Fibroblast of skin of left biceps (primary cell): ENCODE data around the gene RBFOX2.
A peak's percentile ranks its signal among the peaks of the same experiment; 100 is the strongest.

Source experiments
- DNase-seq, 2 experiments: peaks; one replicate each; pipeline ENCODE4 v3.0.0-alpha.2; 2013; ENCODE audit warnings: low read depth in 2 of 2

RBFOX2 gene

DNA sequence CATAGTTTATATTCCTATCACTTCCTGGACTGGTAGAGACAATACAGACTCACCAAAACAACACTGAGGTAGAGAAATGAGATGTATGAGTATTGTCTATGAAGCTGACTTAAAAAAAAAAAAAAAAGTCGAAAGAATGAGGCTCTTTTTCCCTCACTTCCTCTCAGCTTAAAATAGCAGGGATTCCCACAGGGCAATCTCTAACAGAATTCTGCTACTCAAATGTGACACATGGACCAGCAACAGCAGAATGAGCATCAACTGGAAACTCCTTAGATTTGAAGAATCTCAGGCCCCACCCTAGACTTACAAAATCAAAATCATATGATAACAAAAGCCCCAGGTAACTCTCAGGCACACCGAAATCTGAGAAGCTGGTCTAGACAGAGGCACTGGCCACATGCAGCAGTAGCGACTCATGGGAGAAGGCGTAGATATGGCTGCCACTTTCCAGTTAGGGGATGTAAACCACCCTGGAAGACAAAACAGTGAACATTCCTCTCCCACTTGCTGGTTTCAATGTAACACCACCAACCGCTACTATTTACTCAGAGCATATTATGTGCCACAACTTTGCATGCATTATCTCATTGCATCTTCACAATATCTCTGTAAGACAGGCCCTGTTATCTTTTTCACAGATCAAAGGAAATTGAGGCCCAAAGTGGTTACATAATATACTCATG lies 128.0 kb downstream of the RBFOX2 start:
- DNase-seq: no peak

DNA sequence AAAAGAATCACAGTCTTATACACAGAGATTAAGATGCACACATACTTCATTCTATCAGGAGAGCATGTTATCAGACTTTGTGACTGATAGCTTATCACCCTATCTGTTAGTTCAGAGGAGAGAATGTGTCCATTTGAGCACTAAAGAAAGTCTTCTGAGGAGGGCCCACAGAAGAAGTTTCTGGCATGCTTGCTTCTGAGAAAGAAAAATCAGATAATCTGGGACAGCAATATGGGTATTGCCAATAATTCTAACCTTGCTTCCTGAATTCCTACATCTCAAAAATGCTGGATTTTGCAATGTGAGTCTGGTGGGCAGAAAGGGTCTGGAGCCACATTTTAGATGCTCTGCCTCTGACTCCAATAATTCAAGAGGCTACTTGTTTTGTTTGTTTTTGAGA lies 128.9 kb downstream of the RBFOX2 start:
- DNase-seq: no peak

DNA sequence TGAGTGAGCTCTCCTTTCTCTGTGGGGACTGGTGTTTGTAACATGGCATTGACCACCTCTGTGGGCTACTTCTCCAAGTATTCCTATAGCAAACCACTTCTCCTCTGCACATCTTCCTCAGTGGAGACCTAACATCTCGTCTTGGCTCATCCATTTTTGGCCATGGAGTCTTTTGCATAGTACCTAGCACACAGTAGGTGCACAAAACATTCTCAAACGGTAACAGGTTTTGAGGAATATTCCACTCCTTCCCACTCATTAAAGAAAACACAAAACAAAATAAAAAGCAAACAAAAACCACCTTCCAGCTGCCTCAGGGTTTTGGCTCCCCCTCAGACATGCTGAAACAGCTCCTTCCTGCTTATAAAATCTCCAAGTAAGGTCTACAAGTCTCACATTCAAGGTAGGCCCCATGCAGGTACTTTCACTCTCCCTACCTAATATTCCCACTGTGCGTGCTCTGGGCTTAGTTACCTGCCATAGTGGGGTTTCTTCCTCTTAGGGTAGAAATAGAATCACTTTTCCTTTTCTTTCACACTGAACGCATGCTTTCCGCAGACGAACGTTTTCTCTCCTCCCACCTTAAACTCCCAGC lies 132.4 kb downstream of the RBFOX2 start:
- DNase-seq: no peak

DNA sequence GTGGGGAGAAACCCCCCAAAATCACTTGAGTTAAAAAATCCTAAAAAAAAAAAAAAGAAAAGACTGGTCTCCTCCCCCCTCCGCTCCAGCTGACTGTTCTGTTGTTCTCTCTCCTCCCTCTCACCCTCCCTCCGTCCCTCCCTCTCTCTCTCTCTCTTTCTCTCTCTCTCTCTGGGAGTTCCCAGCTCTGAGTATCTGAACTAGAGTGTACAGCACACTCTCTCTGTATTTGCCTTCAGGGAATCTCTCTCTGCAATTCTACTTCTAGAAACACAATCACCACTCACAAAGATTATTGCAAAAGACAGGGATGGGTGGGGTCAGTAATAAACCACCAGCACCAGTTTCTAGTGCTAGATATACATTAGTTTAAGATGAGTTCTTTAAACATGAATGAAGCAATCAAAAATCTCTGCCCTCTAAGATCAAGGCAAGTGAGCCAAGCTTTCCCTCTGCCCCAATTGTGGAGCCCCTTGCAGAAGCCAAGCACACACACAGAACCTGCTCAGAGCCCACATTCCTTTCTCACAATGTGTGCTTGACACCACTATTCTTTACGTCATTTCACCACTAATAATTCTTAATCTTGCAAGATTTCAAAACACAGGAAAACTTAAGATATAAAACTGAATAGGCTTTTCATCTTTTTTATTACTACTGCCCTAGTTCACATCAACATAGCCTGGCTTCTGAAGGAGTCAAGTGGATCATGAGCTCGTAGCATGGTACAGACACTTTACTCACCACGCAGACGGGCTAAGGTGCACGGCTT lies 133.5 kb downstream of the RBFOX2 start:
- peak in 1 of 2 experiments; percentile 64 for DNase-seq

DNA sequence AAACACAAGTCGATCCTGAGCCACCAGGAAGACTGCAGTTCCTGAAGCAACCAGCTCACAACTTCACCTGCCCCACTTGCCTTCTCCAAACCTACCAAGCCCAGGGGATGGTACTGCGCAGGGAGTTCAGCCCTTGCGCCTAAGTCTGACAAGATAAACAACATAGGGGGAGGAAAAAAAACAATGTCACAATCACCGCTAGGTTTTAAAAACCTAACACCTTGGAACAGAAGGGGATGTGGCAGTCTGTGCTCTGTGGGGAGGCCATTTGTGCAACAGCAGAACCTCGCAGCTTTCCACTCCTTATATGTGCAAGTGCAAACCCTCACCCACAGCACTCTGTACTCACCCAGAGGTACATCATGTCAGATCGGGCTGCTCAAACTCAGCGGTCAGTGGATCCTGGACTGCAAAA lies 134.2 kb downstream of the RBFOX2 start:
- DNase-seq: no peak

DNA sequence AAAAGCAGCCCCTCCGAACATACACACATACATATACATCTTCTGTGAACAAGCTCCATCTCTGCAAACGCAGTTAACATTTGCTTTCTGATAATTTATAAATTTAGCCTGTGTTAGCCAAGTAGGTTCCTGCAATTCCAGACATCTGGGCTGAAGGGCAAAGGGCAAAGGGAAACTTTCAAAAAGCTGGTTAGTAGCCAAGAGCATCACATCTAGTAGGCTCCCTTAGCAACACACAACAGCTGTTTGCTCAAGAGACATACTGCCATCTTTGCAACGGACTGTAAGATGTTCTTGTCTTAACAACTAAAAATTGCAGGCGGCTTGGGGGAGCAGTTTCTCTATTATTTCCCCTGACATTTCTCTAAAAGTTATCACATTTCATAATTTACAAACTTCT lies 134.9 kb downstream of the RBFOX2 start:
- DNase-seq: no peak

DNA sequence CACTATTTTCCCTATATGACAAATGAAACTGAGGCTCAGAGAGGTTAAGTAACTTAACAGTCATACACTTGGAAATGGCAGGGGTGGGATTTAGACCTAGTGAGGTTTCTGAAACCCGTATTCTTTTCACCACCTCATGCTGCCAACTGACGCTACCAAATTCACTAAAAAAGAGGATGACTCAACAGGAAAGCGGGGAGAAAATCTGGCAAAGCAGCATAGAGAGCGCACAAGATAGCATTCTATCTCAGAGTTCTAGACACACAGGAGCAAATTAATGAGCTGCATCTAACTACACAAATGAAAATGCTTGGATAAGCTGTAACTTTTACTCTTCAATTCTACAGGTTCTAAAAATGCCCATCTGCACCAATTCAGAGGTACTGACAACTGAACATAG lies 136.4 kb downstream of the RBFOX2 start:
- peak in 1 of 2 experiments; percentile 44 for DNase-seq

DNA sequence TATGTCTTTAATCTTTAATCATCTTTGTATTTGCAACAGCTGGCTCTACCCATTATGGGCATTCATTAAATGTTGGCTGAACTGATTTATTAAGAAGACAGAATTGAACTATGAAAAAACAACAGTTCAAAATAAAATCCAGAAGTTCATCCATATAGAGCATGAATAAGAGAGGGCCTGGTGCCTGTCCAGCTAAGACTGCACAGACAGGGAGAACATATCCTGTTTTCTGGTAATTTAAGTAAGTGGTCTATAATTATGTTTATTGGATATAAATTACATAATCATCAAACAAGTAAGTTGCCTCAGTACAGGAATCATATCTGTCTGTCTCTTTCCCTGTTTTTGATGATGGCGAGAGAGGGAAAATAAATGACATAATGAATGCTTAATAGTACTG lies 137.2 kb downstream of the RBFOX2 start:
- DNase-seq: no peak

DNA sequence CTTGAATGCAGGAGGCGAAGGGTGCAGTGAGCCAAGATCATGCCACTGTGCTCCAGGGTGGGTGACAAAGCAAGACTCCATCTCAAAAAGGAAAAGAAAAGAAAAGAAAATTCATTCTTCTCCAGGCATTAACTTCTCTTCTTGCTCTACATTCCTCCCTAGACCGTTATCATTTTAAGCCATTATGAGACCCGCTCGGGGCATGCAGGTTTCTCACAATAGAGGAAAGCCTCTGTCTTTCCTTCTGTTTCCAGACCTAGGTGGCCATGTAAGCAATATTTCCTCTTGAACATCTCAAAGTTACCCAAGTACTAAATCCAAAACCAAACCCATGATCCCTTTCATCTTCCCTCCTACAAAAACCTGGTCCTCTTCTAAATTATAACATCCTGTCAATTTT lies 139.6 kb downstream of the RBFOX2 start:
- no peak for DNase-seq

DNA sequence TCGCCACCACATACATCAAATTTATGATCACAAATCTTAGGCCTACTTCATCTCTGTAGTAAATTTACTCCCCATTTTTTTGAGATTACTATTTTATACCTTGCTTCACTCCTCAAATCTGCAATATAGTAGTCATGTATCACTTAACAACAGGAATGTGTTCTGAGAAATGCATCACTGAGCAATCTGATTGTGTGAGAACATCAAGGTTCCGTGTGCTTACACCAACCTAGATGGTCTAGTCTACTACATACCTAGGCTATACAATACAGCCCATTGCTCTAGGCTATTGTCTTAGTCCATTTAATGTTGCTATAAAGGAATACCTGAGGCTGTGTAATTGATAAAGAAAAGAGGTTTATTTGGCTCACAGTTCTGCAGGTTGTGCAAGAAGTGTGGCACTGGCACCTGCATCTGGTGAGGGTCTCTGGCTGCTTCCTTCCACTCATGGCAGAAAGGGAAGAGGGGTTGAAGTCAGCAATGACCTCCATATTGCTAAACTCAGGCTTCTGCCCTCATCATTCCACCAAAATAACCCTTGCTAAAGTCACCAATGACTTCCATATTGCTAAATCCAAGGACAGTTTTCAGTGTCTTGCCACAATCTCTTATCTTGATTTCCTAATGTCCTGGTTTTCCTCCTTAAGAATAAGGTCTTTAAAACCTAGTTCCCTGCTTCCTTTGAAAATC lies 140.3 kb downstream of the RBFOX2 start:
- no peak for DNase-seq

DNA sequence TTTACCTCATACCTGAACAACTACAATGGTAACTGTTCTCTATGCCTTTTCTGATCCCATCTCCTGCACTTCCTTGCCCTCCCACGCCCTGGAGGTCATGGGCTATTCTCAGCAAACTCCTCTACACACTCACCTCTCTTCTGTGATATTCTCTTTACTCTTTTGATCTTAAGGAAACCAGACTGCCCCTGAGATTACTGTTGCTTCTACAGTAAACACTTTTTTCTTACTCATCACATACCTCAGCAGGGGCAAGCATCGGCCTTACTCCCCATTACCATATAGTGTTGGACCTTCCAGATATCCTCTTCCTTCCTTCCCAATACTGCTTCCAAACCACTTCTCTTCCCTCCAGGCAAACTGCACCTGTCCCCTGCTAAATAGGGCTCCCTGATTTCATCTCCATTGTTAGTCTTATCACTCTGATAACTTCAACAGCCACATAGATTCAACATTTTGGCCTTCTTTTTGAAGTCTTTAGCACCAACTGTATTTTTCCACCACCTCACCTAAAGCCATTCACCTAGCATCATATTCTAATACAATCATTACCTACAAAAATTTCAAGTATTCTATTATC lies 141.2 kb downstream of the RBFOX2 start:
- DNase-seq: no peak

DNA sequence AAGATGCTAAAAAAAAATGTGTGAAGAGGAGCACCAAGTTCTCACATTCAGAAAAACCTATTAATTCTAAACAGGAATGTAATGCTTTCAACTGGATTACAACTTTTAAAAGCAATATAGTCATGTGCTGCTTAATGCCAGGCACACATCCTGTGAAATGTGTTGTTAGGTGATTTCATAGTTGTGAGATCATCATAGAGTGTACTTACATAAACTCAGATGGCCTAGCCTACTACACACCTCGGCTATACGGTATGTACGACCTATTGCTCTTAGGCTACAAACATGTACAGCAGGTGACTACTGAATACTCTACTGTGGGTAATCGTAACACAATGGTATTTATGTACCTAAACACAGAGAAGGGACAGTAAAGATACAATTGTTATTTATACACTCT lies 142.3 kb downstream of the RBFOX2 start:
- DNase-seq: no peak

DNA sequence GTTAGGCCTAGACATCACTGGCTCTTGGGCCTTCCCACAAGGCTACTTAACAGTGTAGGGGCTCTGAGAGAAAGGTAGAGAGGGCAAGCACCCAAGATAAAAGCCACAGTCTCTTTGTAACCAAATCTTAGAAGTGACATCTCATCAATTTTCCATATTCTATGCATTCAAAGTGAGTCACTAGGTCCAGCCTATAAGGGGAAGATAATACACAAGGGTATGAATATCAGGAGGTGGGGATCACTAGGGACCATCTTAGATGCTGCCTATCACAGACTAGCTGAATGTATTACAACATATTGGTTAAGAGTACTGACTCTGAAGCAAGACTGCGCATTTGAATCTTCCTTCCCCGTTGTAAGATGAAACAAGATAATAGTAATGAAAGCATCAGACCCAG lies 144.1 kb downstream of the RBFOX2 start:
- no peak for DNase-seq

DNA sequence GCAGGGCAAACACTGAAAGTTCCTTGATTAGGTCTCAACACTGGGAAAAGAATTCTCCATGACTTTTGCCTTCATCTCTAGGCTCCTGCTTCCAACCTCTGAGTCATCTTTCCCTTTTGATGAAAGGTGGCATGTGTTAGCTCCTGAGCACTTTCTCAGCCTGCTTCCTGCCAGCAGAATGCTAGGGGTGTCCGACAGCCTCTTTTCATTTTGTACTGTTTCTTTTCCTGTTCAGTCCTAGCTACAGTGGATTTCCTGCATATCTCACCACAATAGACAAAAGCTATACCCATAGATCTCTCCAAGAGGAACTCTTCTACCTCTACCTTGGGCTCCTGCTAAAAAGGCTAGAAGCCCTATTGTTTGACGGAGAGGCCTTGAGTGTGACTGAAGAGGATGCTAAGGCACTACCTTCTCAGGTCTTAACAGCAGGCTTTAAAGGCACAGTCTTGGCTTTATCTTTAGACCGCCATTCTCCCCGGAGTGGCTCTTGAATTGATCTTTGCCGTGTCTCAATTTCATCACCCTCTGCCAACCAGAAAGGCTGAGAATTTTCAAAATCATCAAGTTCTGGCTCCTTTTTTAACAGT lies 145.5 kb downstream of the RBFOX2 start:
- DNase-seq: no peak

DNA sequence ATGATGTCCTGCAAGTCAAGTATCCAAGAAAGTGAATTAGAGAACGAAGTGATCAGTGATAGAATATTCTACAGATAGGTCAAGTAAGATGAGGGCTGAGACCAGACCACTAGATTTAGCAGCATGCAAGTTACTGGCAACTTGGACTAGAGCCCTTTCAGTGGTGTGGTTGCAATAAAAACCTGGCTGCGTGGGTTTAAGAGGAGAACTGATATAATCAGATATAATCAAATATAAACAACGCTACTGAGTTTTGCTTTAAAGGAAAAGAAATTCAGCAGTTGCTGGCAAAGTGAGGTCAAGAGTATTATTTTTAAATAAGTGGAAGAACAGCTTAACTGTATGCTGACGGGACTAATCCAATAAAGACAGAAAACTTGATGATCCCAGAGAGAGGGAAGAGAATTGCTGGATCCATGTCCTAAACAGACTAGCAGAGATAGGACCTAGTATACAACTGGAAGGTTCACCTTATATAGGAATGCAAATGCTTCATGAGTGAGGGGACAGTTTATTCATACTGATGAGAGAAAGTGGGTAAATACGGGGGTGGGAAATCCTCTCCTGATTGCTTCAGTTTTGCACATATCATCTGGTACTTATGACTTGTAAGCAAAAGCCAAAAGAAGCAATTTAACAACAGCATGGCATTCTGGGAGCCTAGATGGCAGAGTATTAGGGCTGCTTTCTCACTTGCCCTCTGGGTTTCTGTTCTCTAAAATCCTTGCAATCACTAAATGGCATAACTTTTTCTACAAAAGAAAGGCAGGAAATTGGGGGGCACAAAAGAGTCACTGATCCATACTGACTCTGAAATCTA lies 146.2 kb downstream of the RBFOX2 start:
- no peak for DNase-seq

DNA sequence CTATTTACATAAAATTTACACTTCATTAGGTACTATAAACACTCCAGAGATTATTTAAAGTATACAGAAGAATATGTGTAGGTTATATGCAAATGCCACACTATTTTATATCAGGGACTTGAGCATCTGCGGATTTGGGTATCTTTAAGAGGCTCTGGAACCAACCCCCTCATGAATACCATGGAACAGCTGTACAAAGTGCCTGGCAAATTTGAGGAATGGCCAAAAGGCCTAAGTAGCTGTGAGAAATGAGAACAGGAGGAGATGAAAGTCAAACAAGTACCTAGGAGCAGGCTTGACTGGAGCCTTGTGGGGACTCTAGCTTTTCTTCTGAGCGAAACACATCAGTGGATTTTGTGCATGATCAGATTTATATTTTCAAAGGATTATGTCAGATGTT lies 149.3 kb downstream of the RBFOX2 start:
- DNase-seq: no peak

DNA sequence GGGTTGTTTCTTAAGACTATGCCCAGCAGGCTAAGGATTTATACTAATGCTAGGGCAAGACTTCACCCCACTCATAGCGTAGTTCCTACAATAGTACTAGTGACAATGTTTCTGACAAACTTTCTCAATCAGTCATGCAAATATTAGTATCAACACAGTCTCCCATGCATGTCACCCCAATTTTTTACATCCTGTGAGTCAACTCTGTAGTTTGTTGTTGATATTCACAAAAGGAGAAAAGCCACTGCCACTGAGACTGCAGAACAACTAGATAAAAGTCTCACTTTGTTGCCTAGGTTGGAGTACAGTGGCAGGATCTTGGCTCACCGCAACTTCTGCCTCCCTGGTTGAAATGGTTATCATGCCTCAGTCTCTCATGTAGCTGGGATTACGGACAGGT lies 155.2 kb downstream of the RBFOX2 start:
- DNase-seq: no peak

DNA sequence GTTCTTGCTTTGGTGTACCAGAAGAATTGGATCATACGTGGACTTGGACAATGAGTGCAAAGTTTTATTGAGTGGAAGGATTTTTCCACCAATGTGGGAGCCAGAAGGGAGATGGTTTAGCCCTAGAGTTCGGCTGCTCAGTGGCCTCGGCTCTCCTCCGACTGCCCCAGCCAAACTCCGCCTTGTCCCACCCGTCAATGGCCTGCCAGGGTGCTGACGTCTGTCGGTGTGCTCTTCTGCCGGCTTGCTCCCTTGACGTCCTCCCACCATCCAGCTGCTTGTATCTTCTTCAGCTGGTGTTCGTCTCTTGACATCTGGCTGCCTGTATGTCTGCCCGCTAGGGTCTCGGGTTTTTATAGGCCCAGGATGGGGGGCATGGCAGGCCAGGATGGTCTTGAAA lies 156.2 kb downstream of the RBFOX2 start:
- DNase-seq: no peak

DNA sequence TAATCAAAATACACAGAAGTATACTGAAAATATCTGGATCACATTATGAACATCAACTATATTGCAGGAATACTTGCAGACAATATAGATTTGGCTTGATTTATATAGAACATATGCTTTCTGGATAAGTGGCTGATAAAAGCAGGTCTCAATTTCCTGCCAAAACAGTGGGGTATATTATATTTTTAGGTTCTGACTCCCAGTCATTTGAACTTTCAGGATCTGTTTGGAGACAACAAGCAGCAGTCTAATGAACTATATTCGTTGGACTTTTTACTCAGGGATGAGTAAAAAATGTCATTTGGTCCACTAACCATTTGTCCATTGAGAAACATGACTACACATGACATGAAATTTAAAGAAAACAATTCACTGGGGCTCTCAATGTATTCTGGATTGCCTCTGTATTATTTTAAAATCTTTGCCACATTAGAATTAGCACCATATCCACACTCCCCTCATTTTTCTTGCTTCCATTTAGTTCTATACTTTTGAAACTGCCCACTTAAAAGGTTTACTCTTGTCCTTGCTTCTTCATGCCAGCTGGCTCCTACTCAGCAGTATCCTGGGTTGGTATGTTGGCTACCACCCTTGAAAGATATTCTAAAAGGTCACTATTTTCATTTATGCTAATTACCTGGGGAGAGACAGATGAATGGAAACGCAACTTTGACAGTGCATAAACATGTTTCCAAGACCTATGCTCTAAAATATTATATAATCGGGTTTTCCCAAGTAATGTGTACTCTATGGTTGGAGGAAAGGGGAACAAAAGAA lies 157.9 kb downstream of the RBFOX2 start:
- no peak for DNase-seq

DNA sequence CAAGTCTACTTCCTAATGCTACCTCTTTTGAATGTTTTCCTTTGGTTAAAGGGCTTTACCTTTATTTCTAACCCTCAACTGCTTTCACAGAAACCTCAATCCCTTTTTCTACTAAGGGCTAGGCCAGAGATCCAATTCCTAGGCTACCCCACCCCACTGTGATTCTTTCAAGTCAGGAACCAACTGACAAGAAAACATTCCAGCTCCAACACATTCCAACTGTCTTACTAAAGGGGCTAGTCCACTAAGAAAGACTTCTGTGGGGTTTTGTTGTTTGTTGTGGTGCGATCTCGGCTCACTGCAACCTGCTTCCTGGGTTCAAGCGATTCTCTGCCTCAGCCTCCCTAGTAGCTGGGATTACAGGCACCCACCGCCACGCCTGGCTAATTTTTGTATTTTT lies 159.7 kb downstream of the RBFOX2 start:
- DNase-seq: no peak
